DOHH2 (cell line): Measurements from ENCODE around the gene RAB3C.

Experiments used
- EZH2phosphoT487 ChIP-seq: fragments of 200-600 bp; sonication (generic); IDR thresholded peaks from 2 replicates; pipeline ENCODE4 v1.6.1; 2017; ENCODE audit warnings: borderline replicate concordance, mild to moderate bottlenecking, antibody characterized with exemption, low read length, moderate library complexity, mixed read lengths
- TF ChIP-seq, protein P1 (sequence below): fragments of 200-600 bp; sonication (generic); IDR thresholded peaks from one replicate; pipeline ENCODE4 v1.5.1; 2014; ENCODE audit warnings: antibody characterized with exemption, mild to moderate bottlenecking, low read depth, low read length; ENCODE audit not compliant: poor library complexity, severe bottlenecking

- TF ChIP-seq EZH2phosphoT487, result no peak
- TF ChIP-seq, protein P1, sequence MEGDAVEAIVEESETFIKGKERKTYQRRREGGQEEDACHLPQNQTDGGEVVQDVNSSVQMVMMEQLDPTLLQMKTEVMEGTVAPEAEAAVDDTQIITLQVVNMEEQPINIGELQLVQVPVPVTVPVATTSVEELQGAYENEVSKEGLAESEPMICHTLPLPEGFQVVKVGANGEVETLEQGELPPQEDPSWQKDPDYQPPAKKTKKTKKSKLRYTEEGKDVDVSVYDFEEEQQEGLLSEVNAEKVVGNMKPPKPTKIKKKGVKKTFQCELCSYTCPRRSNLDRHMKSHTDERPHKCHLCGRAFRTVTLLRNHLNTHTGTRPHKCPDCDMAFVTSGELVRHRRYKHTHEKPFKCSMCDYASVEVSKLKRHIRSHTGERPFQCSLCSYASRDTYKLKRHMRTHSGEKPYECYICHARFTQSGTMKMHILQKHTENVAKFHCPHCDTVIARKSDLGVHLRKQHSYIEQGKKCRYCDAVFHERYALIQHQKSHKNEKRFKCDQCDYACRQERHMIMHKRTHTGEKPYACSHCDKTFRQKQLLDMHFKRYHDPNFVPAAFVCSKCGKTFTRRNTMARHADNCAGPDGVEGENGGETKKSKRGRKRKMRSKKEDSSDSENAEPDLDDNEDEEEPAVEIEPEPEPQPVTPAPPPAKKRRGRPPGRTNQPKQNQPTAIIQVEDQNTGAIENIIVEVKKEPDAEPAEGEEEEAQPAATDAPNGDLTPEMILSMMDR, result no peak
Measured at GRCh38 chr5:58745350-58745749, 162.5 kb downstream of the RAB3C start.
